NCI-H774 (cell line): ENCODE results near the gene CYP1B1.

ENCODE experiments used
- DNase-seq: peaks from one replicate; lab custom pipeline; 2025; lab: John Stamatoyannopoulos, UW

CYP1B1 gene

DNA sequence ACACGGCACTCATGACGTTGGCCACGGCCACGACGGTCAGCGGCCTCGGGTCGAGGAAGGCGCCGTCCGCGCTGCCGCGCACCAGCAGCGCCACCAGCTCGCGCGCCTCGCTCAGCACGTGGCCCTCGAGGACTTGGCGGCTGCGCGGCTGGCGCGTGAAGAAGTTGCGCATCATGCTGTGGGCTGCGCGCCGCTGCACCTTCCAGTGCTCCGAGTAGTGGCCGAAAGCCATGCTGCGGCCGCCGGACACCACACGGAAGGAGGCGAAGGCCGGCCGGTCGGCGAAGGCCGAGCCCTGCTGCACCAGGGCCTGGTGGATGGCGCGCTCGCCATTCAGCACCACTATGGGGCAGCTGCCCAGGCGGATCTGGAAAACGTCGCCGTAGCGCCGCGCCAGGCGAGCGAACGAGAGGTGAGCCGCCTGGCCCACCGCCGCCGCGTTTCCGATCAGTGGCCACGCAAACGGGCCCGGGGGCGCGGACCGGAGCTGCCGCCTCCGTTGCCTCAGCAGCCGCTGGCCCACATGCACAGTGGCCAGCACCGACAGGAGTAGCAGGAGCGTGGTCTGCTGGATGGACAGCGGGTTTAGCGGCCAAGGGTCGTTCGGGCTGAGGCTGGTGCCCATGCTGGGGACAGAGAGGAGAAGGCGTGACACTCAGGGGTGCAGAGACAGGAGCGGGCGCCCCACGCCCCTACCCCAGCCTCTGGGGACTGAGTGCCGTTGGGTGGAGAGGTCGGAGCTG, 1.0 kb downstream of the CYP1B1 start:
- DNase-seq = no peak

DNA sequence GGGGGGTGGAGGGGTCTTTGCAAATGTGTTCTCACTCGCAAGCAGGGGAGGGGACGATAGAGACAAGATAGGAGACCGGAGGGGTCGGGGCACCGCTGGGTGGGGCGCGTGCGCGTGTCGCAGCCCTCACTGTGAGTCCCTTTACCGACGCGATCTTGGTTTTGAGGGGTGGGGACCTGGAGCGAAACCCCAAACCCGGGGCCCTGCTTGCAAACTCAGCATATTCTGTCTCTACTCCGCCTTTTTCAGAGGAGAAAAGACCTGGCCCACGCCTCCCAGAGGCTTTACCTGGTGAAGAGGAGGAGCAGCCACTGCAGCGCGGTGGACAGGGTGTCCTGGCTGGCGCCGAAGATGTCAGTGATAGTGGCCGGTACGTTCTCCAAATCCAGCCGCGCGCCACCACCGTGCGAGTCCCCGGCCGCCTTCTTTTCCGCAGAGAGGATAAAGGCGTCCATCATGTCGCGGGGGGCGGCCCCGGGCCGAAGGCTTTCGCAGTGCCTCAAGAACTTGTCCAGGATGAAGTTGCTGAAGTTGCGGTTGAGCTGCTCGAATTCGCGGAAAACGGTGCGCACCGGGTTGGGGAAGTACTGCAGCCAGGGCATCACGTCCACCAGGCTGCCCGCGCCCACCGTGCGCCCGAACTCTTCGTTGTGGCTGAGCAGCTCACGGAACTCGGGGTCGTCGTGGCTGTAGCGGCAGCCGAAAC, 1.7 kb downstream of the CYP1B1 start:
- DNase-seq = no peak

DNA sequence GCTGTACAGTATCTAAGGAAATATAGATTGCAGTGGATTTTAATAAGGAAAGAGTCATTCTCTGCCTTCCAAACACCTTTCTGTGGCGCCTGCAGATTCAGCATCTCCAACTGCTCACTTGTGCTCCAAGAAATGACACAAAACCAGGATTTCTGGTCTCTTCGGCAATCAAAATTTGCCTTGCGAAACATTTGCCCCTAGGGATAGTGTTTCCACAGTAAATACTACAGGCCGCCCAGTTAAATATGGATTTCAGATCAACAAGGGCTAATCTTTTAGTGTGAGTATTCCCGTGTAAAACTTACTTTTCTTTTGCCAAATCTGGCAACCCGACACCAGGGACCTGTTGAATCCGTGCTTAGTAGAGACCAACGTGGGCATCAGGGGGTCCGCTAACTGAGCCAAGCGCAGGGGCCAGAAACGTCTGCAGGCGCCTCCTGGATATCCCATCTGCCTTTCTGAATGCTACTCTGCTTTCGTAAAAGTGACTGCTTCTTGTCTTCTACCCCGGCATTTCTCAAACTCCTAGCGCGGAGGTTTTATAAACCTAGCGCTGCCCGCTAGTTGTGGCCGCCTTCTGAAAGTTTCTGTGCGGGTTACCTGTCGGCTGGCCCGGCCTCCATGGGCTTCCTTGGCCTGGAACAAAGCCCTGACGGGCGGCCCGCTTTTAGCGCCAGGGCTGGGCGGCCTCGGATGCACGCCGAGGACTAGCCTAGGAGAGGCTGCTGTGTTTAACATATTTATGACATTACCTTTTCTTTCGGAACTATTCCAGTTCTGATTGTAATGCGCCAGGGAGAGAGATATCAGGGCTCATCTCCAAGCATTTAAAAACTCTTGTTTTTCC, 2.5 kb downstream of the CYP1B1 start:
- no peak for DNase-seq

DNA sequence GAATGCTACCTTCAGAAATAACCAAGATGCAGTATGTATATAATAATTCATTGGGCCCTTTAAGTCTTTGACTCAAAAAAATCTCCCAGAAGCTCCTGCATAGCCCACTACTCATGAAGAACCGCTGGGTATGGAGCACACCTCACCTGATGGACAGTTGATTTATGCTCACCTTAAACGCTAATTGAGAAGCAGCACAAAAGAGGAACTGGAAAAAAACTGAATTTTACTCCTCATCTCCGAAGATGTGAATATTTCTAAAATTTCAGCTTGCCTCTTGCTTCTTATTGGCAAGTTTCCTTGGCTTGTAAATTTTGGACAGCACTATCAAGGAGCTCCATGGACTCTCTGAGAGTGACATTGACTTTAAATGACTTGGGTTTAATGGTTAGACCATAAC, 5.5 kb downstream of the CYP1B1 start:
- DNase-seq = no peak

DNA sequence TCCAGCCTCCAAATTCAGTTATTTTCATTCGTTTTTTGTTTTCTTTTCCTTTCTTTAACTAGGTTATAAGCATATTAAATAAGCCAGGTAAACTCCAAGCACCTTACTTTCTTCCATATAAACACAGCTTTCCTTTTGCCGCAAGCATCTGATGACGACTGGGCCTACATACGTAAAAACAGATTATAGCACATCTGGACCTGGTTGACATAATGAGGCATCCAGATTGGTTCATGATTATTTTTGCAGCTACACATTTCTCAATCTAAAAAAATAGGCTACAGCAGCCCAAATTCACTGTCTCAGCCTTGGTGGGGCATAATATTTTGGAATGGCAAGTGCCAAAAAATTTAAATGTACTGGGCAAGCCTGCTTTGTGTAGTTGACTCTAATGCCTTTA, 7.7 kb downstream of the CYP1B1 start:
- DNase-seq = no peak

DNA sequence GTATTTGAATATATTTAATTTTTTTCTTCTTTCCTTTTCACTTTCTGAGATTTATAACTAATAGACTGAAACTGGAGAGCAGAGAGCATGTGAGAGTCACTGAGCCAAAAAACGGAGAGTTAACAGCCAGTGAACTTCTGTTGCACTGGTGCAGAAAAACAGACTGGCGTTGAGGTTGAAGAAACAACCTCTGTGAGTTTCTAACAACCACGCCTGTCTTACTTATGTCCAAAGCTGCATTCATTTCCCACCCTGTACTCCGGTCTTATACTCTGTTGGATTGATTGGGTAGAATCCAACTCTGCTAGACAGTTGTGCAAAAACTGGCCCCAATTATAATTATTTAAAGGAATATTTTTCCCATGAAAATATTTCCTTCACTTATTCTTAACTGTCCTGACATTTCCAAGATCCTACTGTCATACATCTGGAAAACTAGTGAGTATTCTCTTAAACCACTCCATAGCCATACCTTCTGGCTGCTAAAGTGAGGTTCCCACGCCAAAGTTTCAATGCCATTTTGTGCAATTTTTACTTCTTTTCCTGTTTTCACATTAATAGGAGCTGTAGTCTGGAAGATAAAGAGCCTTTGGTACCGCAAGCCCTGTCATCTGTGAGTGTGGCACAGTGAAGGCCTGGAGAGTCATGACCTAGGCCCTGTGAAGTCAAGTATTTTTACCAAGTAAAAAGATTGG, 9.4 kb downstream of the CYP1B1 start:
- DNase-seq = no peak

DNA sequence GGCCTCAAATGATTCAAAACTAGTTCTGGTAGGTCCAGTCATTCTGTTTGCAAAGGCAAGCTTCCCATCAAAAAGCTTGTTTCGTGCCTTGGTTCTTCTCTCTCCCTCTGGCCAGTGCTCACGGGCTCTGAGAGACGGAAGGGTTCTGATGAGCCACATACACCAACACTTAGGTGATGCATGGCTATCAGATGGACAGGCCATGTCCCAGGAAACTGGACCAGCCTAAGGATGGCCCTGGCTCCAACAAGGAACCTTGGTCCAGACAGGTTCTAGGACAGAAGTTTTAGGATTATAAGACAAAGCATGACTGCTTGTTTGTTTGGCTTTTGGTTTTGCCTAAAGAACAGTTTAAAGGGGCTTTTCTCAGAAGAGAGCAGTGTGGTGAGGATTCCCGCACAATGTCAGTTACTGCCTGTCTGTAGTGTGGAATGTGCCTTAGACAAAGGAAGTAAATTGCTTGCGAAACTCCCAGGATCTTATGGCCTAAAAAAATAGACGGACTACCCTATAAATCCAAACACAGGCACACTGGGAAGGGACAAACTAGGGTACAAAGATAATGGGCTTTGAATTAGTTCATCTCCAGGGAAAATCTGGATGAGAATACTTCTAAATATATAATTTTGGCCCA, 10.3 kb downstream of the CYP1B1 start:
- no peak for DNase-seq

DNA sequence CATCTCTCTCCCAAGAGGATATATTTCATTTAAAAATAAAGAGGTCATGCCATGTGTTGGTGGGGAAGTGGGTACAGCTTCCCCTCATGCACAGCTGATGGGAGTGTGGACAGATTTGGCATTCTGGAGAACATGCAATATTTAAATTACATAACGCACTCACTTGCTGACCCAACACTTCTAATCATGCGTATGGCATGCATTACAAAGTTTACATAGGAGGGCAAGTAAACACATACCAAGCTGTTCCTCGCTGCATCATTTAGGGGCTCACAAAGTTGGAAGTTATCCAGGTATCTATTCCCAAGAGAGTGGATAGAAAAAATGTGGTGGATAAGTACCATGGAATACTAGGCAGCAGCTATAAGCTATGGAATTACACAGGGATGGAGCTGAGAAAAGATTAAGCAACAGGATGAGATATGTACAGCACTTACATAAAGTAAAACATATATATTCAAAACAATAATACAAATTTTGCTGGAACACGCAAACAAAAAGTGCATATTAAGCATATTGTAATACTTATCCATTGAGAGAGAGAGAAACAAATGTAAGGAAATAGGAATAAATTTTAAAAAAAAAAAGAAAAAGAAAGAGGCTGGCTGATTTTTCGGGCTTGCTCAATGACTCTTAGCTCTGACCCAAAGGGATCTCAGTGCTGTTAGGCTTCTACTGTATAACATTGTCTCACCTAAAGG, 11.0 kb downstream of the CYP1B1 start:
- DNase-seq = no peak

DNA sequence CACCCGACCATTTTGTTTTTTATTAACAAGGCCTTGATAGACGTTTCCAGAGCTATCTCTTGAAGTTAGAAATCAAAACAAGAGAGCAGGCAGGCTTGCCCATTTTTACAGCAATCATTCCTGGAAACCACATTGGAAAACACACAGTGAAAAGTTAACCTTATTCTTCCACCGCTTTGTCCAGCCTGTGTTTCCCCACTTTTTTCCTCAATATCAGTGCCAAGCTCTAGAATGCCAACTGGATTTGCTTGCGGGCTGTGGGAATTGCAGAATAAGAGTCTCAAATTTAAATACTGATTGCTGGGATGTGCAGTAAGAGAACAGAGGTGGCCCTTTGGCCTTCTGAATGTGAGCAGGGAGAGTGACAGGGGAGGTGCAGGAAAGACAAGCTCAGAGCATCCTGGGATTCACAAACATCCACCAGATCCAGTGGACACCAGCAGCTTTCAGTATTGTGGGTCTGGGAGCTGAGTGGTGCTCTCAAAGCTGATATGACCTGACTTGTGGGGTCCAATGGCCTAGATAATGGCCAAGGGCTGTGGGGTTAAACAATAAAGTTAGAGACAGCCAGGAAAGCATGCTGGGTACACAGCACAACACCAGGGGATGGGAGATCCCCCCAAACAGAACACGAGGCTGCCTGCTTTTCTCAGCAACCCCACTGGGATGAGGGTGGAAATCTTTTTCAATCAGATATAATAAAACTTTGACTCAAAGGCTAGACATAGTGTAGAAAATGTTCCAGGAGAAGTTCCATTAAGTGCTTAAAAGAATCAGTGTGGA, 15.5 kb downstream of the CYP1B1 start:
- no peak for DNase-seq

DNA sequence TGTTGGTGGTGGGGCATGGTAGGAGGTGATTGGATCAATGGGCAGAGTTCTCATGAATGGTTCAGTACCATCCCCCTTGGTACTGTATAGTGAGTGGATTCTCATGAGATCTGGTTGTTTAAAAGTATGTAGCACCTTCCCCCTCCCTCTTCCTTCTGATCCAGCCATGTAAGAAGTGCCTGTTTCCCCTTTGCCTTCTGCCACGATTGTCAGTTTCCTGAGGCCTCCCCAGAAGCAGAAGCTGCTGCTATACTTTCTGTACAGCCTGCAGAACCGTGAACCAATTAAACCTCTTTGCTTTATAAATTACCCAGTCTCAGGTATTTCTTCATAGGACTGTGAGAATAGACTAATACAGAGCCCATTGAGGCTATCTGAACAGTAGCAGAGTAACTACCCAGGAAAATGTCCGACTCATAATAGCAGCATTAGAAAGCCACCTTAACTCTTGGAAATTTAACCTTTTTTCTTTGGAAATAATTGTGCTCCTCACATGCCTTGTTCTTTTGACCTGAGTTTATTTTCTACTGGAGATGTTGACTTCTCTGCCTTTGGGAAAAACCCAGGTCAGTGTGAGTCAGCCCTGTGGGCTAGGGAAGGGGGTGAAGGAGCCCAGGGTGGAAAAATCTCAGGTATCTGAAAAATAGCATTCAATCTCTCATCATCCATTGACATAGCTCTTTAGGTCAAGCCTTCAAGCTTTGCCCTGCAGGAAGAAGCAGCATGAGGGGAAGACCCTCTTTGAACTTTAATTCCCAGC, 18.1 kb downstream of the CYP1B1 start:
- DNase-seq = no peak

DNA sequence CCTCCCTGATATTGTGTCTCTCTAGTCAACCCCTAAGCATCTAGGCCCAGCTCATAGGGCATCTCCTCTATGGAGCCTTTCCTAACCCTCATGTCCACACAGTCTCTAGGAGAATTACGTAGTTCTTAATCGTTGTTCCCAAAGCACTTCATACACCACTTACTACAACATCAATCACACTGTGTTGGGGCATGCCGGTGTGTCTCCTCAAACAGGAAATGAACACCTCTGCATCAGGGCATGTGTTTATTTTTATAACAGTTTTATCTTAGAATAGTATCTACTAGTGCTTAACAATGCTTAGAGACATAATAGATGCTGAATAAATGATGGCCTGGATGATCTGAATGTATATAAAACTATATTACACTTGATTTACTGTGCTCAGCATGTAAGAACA, 19.7 kb downstream of the CYP1B1 start:
- DNase-seq = no peak

DNA sequence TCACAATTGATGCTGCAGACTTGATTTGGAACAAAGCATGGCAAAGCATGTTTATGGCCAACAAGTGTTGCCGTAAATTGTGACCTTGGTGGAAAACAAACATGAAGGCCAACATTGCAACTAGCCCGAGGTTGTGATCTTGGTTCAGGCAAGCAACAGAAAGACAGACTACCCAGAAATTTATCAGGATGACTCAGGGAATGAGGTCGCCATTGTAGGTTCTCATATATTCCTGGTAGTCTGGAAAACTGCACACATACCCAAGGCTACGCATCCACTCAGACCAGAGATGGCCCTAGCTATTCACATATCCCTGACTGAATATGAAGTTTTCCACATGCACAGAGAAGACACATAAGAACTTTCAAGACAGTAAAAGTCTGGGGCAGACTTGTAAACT, 30.1 kb downstream of the CYP1B1 start:
- DNase-seq = no peak

DNA sequence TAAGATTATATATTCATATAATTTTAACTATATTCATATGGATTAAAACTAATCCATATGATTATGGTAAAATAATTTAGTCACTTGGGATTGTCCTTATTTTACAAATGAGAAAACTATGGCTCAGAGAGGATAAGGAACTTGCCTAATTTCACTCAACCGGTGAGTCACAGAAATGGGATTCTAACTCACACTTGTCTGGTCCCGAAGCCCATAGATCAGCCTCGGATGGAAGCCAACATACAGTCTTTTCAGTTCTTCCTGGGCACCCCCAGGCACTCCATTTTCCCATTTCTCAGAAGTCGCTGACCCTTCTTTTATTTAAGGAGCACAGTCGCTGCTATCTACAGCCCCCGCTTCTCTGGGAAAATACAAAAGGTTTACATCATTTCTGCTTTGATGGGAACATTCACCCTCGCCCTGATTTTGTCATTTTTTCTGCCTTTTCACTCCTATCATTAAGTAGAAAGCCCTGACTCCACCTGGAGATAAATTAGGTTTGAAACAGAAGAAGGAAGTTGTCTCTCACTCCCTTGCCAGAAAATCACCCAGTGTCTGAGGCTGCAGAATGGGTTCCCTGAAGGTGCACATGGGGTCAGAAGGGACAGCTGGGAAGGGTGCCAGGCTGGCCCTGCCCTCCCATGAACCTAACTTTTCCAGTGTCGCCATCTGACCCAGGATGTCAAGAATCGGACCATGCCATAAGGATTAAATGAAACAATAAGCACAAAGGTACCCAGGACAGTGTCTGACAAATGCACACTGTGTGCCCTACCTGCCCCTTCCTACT, 36.6 kb downstream of the CYP1B1 start:
- DNase-seq = no peak

DNA sequence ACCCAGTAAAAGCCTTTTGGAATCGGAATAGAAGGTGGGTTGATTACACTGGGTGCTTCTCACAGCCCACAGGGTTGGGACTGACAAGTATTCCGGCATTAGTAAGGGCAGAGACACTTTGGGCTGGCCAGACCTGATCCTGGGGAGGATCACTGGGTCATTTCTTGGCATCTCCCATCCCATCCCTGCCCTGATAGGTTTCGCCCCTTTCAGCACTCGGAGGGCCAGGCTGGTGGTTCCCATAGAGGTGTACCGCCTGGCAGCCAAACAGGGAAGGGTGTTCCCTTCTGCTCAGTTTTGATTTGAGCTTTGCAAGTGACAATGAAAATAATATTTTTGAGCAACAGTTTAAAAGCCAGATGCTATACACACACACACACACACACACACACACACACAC, 37.3 kb downstream of the CYP1B1 start:
- no peak for DNase-seq

DNA sequence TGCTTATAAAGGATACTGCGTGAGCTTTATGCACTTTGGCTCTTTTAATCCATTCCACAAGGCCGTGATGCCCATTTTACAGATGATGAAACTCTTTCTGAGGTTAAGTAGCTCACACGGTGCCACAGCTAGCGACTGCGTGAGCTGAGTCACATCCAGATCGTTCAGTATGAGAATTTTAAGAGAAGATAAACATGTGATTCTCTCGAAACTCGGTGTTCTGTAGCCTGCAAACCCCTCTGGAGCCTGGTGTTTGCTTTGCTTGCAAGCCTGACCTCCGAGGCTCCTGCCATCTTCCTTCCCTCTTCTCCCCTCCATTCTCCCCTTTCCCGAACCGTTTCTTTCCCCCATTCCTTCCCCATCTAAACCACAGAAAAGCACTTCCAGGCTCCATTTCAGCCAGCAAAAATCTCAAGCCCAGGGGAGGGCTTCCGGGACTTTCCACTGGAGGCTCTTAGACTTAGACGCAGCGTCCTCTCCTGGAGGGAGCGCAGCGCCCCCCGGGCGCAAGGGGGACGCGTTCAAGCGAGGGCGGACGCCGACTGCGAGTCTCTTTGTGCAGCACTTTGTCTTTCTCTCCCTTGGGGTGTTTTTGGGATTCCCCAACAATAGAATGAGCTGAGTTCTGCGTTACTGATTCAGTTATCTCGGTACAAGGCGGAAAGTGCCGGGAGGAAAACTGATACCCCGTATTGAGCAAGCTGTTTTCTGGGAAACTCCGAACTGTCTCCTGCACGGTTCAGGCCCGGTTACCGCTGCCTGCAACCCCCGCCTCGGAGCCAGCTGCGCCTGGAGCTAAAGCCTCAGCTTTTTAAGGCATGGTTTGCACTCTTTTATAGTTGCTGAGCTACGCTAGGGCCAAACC, 38.0 kb downstream of the CYP1B1 start:
- DNase-seq = no peak

DNA sequence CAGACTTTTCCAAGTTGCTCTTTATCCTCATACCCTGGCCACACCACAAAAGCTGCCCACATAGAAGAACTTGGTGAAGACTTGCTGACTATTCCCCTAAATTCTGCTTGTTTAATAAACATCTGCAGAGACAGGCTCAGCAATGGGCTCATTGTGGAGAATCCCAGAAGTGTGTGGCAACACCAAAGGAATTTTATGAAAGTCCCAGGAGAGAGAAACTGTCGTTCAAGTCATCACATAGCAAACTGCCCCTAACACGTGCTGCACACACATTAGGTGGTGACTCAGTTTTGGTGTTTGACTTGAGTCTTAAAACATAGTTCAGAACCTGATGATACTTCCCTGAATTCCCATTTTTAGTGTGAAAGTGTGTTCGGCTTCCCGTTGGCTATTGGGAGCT, 38.6 kb downstream of the CYP1B1 start:
- no peak for DNase-seq

DNA sequence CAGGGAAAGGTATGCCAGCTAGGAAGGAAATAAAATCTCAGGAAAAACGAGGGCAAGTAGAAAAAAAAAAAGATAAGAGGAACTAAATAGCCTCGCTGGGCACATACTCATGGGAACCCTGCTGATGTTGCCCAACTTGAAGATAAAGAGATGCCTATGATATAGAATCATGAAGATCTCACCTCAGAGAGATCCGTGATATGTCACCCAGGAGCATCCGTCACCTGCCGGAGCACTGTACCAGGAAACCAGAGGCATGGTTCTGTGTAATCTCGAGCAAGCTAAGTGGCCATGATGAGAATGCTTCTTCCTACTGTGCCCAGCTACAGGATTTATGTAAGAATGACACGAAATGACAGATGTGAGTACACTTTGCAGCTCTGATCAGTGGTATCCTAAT, 40.0 kb downstream of the CYP1B1 start:
- no peak for DNase-seq

DNA sequence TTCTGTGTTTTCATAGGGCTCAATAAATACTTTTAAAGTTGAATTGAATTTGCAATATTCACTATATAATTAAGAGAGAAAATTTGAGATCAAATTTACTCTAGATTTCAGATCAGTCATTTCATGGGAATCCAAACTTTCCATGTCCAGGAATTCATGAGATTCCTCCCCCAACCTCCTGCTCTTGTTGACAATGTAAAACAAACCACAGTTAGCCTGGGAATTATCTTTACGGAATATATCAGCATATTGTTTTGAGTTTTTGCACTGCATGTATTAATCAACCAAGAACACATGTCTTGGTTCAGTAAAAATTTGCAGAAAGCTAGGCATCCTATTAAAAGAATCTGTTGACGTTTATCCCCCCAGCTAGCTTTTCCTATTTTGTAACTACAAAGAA, 42.3 kb downstream of the CYP1B1 start:
- no peak for DNase-seq
